ENCODE data around the gene POLR3G. TPM values are rescaled to one million over a fixed set of nuclear protein-coding genes. Genes with fewer than 3 reads are reported as not detected.

POLR3G gene
- total and polyA plus RNA-seq, 2 of the 13 experiments (the other 11 are each of a cell fraction or from before 2014, with no cell fraction given): 1.2 to 7.3 TPM

GRCh38 chr5:90494043-90494442 is 19.4 kb downstream of the POLR3G start:
- intact Hi-C loops (cut with micrococcal nuclease; ENCODE audit: unreplicated experiment): no loop called here
- Histone ChIP-seq H3K27ac (ENCODE audit: extremely low read length, insufficient read depth, low read length) (no peak overlapping the region), H3K36me3 (replicated peaks in 1 of 2; ENCODE audit: control insufficient read depth in 1 of 2, insufficient read depth in 2 of 2, low read length in 2 of 2) (no peaks in the 10 kb centered on the region), H3K4me3 (replicated peaks in 1 of 3; ENCODE audit: insufficient read depth in 1 of 3, low read depth in 2 of 3, low read length in 3 of 3) (no peak overlapping the region), H3K9me3 (ENCODE audit: low read length) (no peaks in the 10 kb centered on the region), H3K27me3 (ENCODE audit: control insufficient read depth in 1 of 2, insufficient read depth in 2 of 2, low read length in 2 of 2) (no peaks in the 10 kb centered on the region), H4K20me1 (ENCODE audit: insufficient read depth, low read length) (no peaks in the 10 kb centered on the region), H2AFZ (ENCODE audit: low read length) (no peak overlapping the region), H3K9ac (ENCODE audit: insufficient read depth, low read depth, low read length) (no peak overlapping the region), H3K4me2 (ENCODE audit: low read depth, low read length) (no peak overlapping the region), H3K4me1 (ENCODE audit: insufficient read depth, low read length) (no peaks in the 10 kb centered on the region), H3K79me2 (ENCODE audit: insufficient read depth, low read length) (no peaks in the 10 kb centered on the region)
- ATAC-seq (no peak), FAIRE-seq (no peak), DNase-seq (ENCODE audit: low spot score) (no peak)
- ChIA-PET CTCF (ENCODE audit: low intra/inter-chr PET ratio, low total read pairs) (no interaction called here), POLR2A (no interaction called here)
- BruUV-seq (replicated peaks): no TSS peak
- in situ Hi-C loops (cut with HindIII; ENCODE audit: extremely low pct_ligation_motif_present, low pct_unique_long_range_greater_than_20kb): no loop called here
- TF ChIP-seq AFF4 (CRISPR knock-in tag; IDR thresholded peaks at IDR 0.05) (no peak), NFKB2 (CRISPR knock-in tag; IDR thresholded peaks at IDR 0.05; ENCODE audit: borderline replicate concordance) (no peak), POLR2A (IDR thresholded peaks at IDR 0.05; ENCODE audit: insufficient read depth in 1 of 2, low read depth in 2 of 2, low read length in 2 of 2) (no peak), ELF4 (CRISPR knock-in tag; IDR thresholded peaks at IDR 0.05; ENCODE audit: borderline replicate concordance) (no peak), FOXK2 (IDR thresholded peaks at IDR 0.05) (no peak), THAP11 (CRISPR knock-in tag; IDR thresholded peaks at IDR 0.05) (no peak), ZNF567 (CRISPR knock-in tag; IDR thresholded peaks at IDR 0.05; ENCODE audit: borderline replicate concordance) (no peak), MTERF4 (CRISPR knock-in tag; IDR thresholded peaks at IDR 0.05) (no peak), POGZ (CRISPR knock-in tag; IDR thresholded peaks at IDR 0.05) (no peak), ZBTB43 (CRISPR knock-in tag; conservative IDR thresholded peaks at IDR 0.05) (no peak), HIC2 (CRISPR knock-in tag; IDR thresholded peaks at IDR 0.05; ENCODE audit: low read depth) (no peak), ETV6 (CRISPR knock-in tag; conservative IDR thresholded peaks at IDR 0.05) (no peak)

Data from HepG2 (cell line).